Left lung (tissue), 10 donors: ENCODE data around the gene SERBP1. TPM values are rescaled to one million over a fixed set of nuclear protein-coding genes. Genes with fewer than 3 reads are reported as not detected.
"Not testable (repeated sequence)": the region's sequence is repeated elsewhere in the genome, so short reads cannot be mapped to it uniquely, and the experiment has no call there.

Experiments used
- ATAC-seq: fragments of 200-7000 bp; cut with Tn5 transposase; one replicate; pipeline ENCODE4 v1.9.1; 2020; ENCODE audit warnings: moderate library complexity
- DNase-seq, 4 donors: peaks; one replicate each; pipeline ENCODE4 v3.0.0-alpha.2; 2013 to 2020
- H3K27ac ChIP-seq, 2 donors: fragments of 200-600 bp; sonication (generic) in 1 of 2; one replicate each; pipeline versions ENCODE4 v1.5.0 to v1.8.0; 2020 to 2021
- H3K27me3 ChIP-seq, 2 donors: fragments of 200-600 bp; sonication (generic) in 1 of 2; one replicate each; pipeline versions ENCODE4 v1.5.0 to v1.8.0; 2020 to 2021
- H3K36me3 ChIP-seq, 2 donors: fragments of 200-600 bp; sonication (generic) in 1 of 2; one replicate each; pipeline versions ENCODE4 v1.5.0 to v1.8.0; 2020 to 2021
- H3K4me1 ChIP-seq, 2 donors: fragments of 200-600 bp; one replicate each; pipeline ENCODE4 v1.8.0; 2021
- H3K4me3 ChIP-seq, 2 donors: fragments of 200-600 bp; sonication (generic) in 1 of 2; one replicate each; pipeline versions ENCODE4 v1.5.0 to v1.8.0; 2020 to 2021; ENCODE audit warnings: mild to moderate bottlenecking in 1 of 2
- H3K9me3 ChIP-seq, 2 donors: fragments of 200-600 bp; sonication (generic) in 1 of 2; one replicate each; pipeline versions ENCODE4 v1.5.0 to v1.8.0; 2020 to 2021
- intact Hi-C, 2 donors: fragments of 100-400 bp; cut with DNase I; formaldehyde crosslinking; loops; one replicate each; pipeline versions ENCODE4 v1.11.2 to v1.14.2; 2022
- polyA plus RNA-seq, 6 donors: library from polyadenylated mRNA; unstranded; fragments of 120-200 nt; gene quantifications; one replicate each; pipeline ENCODE4 v1.2.1, GENCODE V29; 2013; ENCODE audit not compliant: insufficient read length in 6 of 6
- total RNA-seq, 2 donors: library from RNA; stranded (reverse); fragmentation: NEBNext Ultra II Directional; extraction: Animal tissue kit (Norgen Biotek cat#: 25700); gene quantifications; one replicate each; pipeline ENCODE4 v1.2.1, GENCODE V29; 2021
- TF ChIP-seq, protein P1 (sequence below), 2 donors: fragments of 200-600 bp; sonication (generic) in 1 of 2; IDR thresholded peaks; one replicate each; pipeline versions ENCODE4 v1.5.0 to v1.8.0; 2021; ENCODE audit warnings: antibody characterized with exemption in 2 of 2
- donor health status: DM: no; HTN: yes; CAD: no.
- donor health status: DM: no; HTN: no; CAD: no.

SERBP1 gene
- total and polyA plus RNA-seq, 8 donors, result 130 to 346 (median 315) TPM

DNA sequence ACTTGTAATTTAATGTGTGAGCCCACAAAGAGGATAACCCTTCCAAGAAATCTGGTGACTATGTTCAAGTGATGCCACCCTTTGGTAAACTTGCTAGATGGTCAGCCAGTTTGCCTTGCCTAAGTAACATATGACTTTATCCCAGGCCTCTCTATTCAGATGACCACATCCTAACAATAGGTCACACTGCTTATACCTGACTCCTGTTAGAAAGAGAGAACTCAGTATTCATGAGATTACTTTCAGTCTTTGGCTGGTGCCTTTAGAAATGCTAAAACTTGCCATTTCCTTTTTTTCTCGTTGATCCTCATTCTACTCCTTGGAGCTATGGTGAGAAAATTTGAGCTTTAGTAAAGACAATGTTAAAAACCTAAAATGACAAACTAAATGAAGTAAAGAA is 28.5 kb upstream of the SERBP1 start:
- DNase-seq (no peak), ATAC-seq (no peak)
- Histone ChIP-seq H3K4me3 (no peak overlapping the region), H3K27me3 (no peaks in the 10 kb centered on the region), H3K4me1 (no peaks in the 10 kb centered on the region), H3K27ac (no peak overlapping the region), H3K36me3 (no peaks in the 10 kb centered on the region), H3K9me3 (no peaks in the 10 kb centered on the region)
- intact Hi-C loops, result no loop called here
- TF ChIP-seq, protein P1, sequence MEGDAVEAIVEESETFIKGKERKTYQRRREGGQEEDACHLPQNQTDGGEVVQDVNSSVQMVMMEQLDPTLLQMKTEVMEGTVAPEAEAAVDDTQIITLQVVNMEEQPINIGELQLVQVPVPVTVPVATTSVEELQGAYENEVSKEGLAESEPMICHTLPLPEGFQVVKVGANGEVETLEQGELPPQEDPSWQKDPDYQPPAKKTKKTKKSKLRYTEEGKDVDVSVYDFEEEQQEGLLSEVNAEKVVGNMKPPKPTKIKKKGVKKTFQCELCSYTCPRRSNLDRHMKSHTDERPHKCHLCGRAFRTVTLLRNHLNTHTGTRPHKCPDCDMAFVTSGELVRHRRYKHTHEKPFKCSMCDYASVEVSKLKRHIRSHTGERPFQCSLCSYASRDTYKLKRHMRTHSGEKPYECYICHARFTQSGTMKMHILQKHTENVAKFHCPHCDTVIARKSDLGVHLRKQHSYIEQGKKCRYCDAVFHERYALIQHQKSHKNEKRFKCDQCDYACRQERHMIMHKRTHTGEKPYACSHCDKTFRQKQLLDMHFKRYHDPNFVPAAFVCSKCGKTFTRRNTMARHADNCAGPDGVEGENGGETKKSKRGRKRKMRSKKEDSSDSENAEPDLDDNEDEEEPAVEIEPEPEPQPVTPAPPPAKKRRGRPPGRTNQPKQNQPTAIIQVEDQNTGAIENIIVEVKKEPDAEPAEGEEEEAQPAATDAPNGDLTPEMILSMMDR (IDR thresholded peaks at IDR 0.05), result no peak

DNA sequence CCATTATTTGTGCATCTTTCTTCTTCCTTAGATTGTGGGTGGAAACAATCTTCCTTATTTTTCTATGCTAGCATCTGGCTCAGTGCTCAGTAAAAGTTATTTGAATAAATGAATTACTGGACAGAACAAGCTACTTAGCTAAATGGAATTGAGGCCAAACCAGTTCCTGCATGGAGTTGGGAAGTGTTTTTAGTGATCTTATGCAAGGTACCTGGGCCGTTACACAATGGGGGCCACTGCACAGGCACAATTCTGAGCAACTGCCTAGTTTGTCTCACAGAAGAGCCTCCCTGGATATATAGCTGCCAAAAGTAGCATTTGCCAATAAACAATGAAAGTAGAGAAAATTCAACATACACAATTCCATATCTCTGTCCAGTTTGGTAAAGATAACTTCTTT is 27.0 kb upstream of the SERBP1 start:
- no peaks in the 10 kb centered on the region for H3K9me3 ChIP-seq
- intact Hi-C loops, result no loop called here
- ATAC-seq (no peak), DNase-seq (no peak)
- no peak overlapping the region for H3K4me3 ChIP-seq
- H3K27ac ChIP-seq, result no peak overlapping the region
- H3K4me1 ChIP-seq, result no peaks in the 10 kb centered on the region
- H3K27me3 ChIP-seq, result no peaks in the 10 kb centered on the region
- H3K36me3 ChIP-seq, result no peaks in the 10 kb centered on the region
- TF ChIP-seq, protein P1 (IDR thresholded peaks at IDR 0.05), result no peak

DNA sequence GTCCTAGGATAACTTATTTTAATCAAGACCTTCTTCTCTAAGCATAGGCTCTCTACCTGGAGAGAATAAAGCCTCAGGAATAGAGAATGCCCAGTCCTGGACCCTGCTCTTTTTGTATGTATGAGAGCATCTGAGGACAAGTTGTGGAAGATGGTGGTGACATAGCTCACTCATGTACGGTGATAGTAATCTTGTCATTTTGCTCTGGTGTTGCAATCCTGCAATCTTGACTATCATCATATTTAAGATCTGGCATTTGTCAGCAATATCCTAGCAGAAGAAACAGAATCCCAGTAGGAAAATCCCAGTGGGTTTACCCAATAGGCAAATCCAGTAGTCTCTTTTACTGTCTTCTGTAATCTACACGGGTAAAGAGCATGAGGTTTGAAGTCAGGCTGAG is 21.6 kb upstream of the SERBP1 start:
- TF ChIP-seq, protein P1 (IDR thresholded peaks at IDR 0.05), result no peak
- H3K9me3 ChIP-seq, result no peaks in the 10 kb centered on the region
- no peaks in the 10 kb centered on the region for H3K36me3 ChIP-seq
- DNase-seq (no peak), ATAC-seq (peak; percentile 18)
- no peaks in the 10 kb centered on the region for H3K27me3 ChIP-seq
- H3K4me1 ChIP-seq, result peaks cover 0 to 6% of the 10 kb centered on the region in 2 donors
- intact Hi-C loops, result no loop called here
- no peak overlapping the region for H3K4me3 ChIP-seq
- no peak overlapping the region for H3K27ac ChIP-seq

DNA sequence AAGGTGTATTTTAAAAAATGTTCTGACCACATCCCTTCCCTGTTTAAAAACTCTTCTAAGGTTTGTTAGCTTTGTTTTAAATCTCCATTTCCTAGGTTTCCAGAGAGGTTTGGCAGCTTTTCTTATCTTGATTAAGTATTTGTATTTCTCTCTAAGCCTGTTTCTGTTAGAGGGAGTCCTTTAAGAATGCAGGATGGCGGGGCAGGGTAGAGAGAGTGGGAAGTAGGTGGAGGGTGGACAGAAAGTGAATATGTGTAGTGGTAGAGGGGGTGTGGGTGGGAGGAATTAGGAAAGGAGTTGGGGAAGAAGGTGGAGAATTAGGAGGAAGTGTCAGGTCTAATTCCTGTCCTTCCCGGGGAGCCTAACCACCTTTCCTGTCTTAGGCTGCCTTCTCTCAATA is 21.2 kb upstream of the SERBP1 start:
- Histone ChIP-seq H3K27me3 (no peaks in the 10 kb centered on the region), H3K4me1 (peaks cover 0 to 10% of the 10 kb centered on the region in 2 donors), H3K9me3 (no peaks in the 10 kb centered on the region), H3K27ac (no peak overlapping the region), H3K4me3 (no peak overlapping the region), H3K36me3 (no peaks in the 10 kb centered on the region)
- peak; percentile 87 for ATAC-seq
- TF ChIP-seq, protein P1 (IDR thresholded peaks at IDR 0.05), result no peak
- peak in 1 of 4 donors; percentile 43 for DNase-seq
- intact Hi-C loops, result no loop called here

DNA sequence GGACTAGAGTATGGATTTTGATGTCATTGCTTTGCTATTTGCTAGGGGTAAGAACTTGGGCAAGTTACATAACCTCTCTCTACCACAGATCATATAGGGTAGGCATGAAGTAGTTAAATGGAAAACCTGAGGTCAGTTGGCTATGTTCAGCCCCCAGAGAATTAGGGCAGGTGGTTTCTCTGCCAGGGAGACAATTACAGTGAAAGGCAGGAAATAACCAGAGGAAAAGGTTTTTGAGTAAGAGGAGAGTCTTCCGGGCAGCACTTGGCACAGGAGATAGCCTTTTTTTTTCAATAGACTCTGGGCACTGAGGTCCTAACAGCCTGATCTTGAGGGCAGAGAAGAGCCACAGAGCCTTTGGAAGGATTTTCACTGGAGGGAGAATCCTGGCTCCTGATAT is 16.7 kb upstream of the SERBP1 start:
- no peaks in the 10 kb centered on the region for H3K36me3 ChIP-seq
- no peaks in the 10 kb centered on the region for H3K27me3 ChIP-seq
- ATAC-seq (no peak), DNase-seq (no peak)
- peaks cover 0 to 13% of the 10 kb centered on the region in 2 donors for H3K4me1 ChIP-seq
- TF ChIP-seq, protein P1 (IDR thresholded peaks at IDR 0.05), result no peak
- H3K4me3 ChIP-seq, result no peak overlapping the region
- intact Hi-C loops, result no loop called here
- H3K9me3 ChIP-seq, result no peaks in the 10 kb centered on the region
- H3K27ac ChIP-seq, result no peak overlapping the region

DNA sequence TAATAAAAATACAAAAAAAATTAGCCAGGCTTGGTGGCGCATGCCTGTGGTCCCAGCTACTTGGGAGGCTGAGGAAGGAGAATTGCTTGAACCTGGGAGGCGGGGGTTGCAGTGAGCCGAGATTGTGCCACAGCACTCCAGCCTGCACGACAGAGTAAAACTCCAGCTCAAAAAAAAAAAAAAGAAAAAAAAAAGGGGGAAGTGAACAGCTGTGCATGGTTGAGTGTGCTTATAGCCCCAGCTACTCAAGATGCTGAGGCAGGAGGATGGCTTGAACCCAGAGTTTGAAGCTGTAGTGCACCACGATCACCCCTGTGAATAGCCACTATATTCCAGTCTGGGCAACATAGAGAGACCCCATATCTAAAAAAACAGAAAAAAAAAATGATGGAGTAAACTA is 15.8 kb upstream of the SERBP1 start:
- H3K4me3 ChIP-seq, H3K27me3 ChIP-seq, intact Hi-C loops, ATAC-seq, DNase-seq, H3K9me3 ChIP-seq, H3K36me3 ChIP-seq, H3K27ac ChIP-seq: not testable (repeated sequence)
- H3K4me1 ChIP-seq, result peaks cover 3 to 18% of the 10 kb centered on the region in 2 donors
